ENCODE measurements around the gene MRPS25.

- TF ChIP-seq CTCF (IDR thresholded peaks at IDR 0.05; ENCODE audit: low read depth, low read length) (no peak), EZH2phosphoT487 (IDR thresholded peaks at IDR 0.05; ENCODE audit: low read depth) (no peak)
Observed at GRCh38 chr3:15063656-15064286, 1.3 kb downstream of the MRPS25 start.

All from OCI-LY3 (cell line).